GM23338 (cell line): ENCODE results near the gene RHBDD1. TPM values are rescaled to one million over a fixed set of nuclear protein-coding genes. Genes with fewer than 3 reads are reported as not detected.

Source experiments
- ATAC-seq: fragments of 200-7000 bp; cut with Tn5 transposase; 3 replicates; pipeline ENCODE4 v1.9.1; 2020
- DNase-seq: peaks from one replicate; pipeline ENCODE4 v3.0.0-alpha.2; 2015; ENCODE audit warnings: low spot score
- H2AFZ ChIP-seq: fragments of 200-600 bp; sonication (generic); 2 replicates; pipeline ENCODE4 v1.8.0; 2016; ENCODE audit warnings: antibody characterized with exemption, mild to moderate bottlenecking, moderate library complexity
- H3F3A ChIP-seq: fragments of 200-600 bp; sonication (generic); replicated peaks from 2 replicates; pipeline ENCODE4 v1.8.0; 2017; ENCODE audit warnings: antibody characterized with exemption, mixed run types, low read depth
- H3K27ac ChIP-seq: fragments of 200-600 bp; sonication (generic); 2 replicates; pipeline ENCODE4 v1.6.1; 2016; ENCODE audit warnings: low read depth
- H3K27me3 ChIP-seq: fragments of 200-600 bp; sonication (generic); 2 replicates; pipeline ENCODE4 v1.8.0; 2016; ENCODE audit warnings: mild to moderate bottlenecking, mixed run types, moderate library complexity; ENCODE audit not compliant: insufficient read depth
- H3K36me3 ChIP-seq: fragments of 200-600 bp; sonication (generic); 2 replicates; pipeline ENCODE4 v1.8.0; 2016; ENCODE audit warnings: mild to moderate bottlenecking; ENCODE audit not compliant: insufficient read depth
- H3K4me1 ChIP-seq: fragments of 200-600 bp; sonication (generic); 2 replicates; pipeline ENCODE4 v1.8.0; 2016; ENCODE audit warnings: mild to moderate bottlenecking, moderate library complexity; ENCODE audit not compliant: insufficient read depth
- H3K4me2 ChIP-seq: fragments of 200-600 bp; sonication (generic); 2 replicates; pipeline ENCODE4 v1.7.1; 2017; ENCODE audit warnings: mixed run types
- H3K4me3 ChIP-seq: fragments of 200-600 bp; sonication (generic); 2 replicates; pipeline ENCODE4 v1.6.1; 2016; ENCODE audit warnings: mixed run types
- H3K79me2 ChIP-seq: fragments of 200-600 bp; sonication (generic); replicated peaks from 2 replicates; pipeline ENCODE4 v1.8.0; 2017; ENCODE audit warnings: mild to moderate bottlenecking; ENCODE audit not compliant: insufficient read depth
- H3K9me2 ChIP-seq: fragments of 200-600 bp; sonication (generic); 2 replicates; pipeline ENCODE4 v1.8.0; 2017; ENCODE audit not compliant: insufficient read depth
- H4K20me1 ChIP-seq: fragments of 200-600 bp; sonication (generic); replicated peaks from 2 replicates; pipeline ENCODE4 v1.8.0; 2017; ENCODE audit warnings: mild to moderate bottlenecking; ENCODE audit not compliant: insufficient read depth
- H3K27ac Mint-ChIP-seq: 2 replicates; pipeline ENCODE4 v1.8.0; 2020; ENCODE audit warnings: inconsistent platforms, mild to moderate bottlenecking, moderate library complexity, mixed read lengths
- H3K27me3 Mint-ChIP-seq: 3 replicates; pipeline ENCODE4 v1.8.0; 2022; ENCODE audit warnings: low read depth, mild to moderate bottlenecking, moderate library complexity, mixed read lengths, inconsistent platforms; ENCODE audit not compliant: insufficient read depth, poor library complexity
- H3K36me3 Mint-ChIP-seq: 3 replicates; pipeline ENCODE4 v1.8.0; 2021; ENCODE audit warnings: low read depth, mild to moderate bottlenecking, inconsistent platforms, moderate library complexity, mixed read lengths
- H3K4me1 Mint-ChIP-seq: 3 replicates; pipeline ENCODE4 v1.8.0; 2020; ENCODE audit warnings: mild to moderate bottlenecking, inconsistent platforms, mixed read lengths
- H3K4me3 Mint-ChIP-seq: 3 replicates; pipeline ENCODE4 v1.8.0; 2021; ENCODE audit warnings: moderate library complexity, mild to moderate bottlenecking, inconsistent platforms, mixed read lengths
- H3K9me3 Mint-ChIP-seq: 3 replicates; pipeline ENCODE4 v1.8.0; 2020; ENCODE audit warnings: moderate library complexity, mild to moderate bottlenecking, inconsistent platforms, mixed read lengths
- JUNB ChIP-seq: IDR thresholded peaks from one replicate; pipeline ENCODE4 v1.6.1; 2016; ENCODE audit warnings: antibody characterized with exemption; ENCODE audit not compliant: unreplicated experiment
- NANOG ChIP-seq: IDR thresholded peaks from 2 replicates; pipeline ENCODE4 v1.6.1; 2016; ENCODE audit warnings: antibody characterized with exemption, borderline replicate concordance
- STAT1 ChIP-seq: IDR thresholded peaks from one replicate; pipeline ENCODE4 v1.6.1; 2016; ENCODE audit warnings: antibody characterized with exemption; ENCODE audit not compliant: unreplicated experiment
- ZNF331 ChIP-seq: fragments of 250-450 bp; sonication (Bioruptor Pico); IDR thresholded peaks from 2 replicates; pipeline ENCODE4 v1.5.0; 2020; ENCODE audit warnings: low read depth, mild to moderate bottlenecking, moderate library complexity
- polyA plus RNA-seq: library from polyadenylated mRNA; unstranded; fragments of >200 nt; fragmentation: Nextera tagmentation; extraction: Ambion mirVana; gene quantifications from 2 replicates; pipeline ENCODE4 v1.2.1, GENCODE V29; 2016
- total RNA-seq: library from RNA; depleted of rRNA; stranded (reverse); fragments of >200 nt; shearing (Covaris generic); gene quantifications from 2 replicates; pipeline ENCODE4 v1.2.3, GENCODE V29; 2014
- TF ChIP-seq, protein P1 (sequence below): fragments of 250-450 bp; sonication (Bioruptor Pico); IDR thresholded peaks from 2 replicates; pipeline ENCODE4 v1.5.0; 2020; ENCODE audit warnings: mild to moderate bottlenecking, moderate library complexity
- TF ChIP-seq, protein P2 (sequence below): IDR thresholded peaks from one replicate; pipeline ENCODE4 v1.6.1; 2018; ENCODE audit warnings: antibody characterized with exemption; ENCODE audit not compliant: unreplicated experiment

The RHBDD1 gene
- total and polyA plus RNA-seq, 2 experiments from 2014 or later, result 7.3 to 13.0 TPM

DNA sequence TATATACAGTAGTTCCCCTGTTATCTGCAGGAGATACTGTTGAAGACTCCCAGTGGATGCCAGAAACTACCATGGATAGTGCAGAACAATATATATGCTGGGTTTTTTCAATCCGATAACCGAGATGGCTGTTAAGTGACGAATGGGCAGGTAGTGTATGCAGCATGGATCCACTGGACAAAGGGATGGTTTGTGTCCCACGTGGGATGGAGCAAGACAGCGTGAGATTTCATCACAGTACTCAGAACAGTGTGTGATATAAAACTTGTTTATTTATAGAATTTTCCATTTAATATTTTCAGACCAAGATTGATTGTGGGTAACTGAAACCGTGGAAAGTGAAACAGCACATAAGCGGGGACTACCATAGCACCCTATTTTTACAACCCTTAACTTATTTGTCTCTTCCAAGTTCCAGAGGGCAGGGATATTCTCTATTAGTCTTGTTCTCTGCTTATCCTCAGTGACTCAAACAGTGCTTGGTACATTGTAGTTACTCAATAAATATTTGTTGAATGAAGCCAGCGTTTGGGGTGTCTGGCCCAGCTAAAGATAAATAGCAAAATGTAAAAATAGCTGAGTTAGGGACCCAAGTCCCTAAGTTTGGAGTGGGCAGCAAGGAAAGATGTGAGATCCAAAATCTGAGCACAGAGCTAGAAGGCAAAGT, 50.0 kb downstream of the RHBDD1 start:
- Mint-ChIP-seq H3K4me1 (no peaks in the 10 kb centered on the region), H3K4me3 (no peak overlapping the region), H3K27me3 (no peaks in the 10 kb centered on the region), H3K9me3 (no peaks in the 10 kb centered on the region), H3K36me3 (0 out of 3 replicates have a peak, but pooled peaks cover 4% of the 10 kb centered on the region), H3K27ac (no peak overlapping the region; the same call in 1 of the 2 replicates)
- no peaks in the 10 kb centered on the region for H3K9me2 ChIP-seq
- H3K36me3 ChIP-seq, result no peaks in the 10 kb centered on the region
- no peaks in the 10 kb centered on the region for H4K20me1 ChIP-seq
- no peak overlapping the region for H3K4me2 ChIP-seq
- no peak for ATAC-seq
- no peak overlapping the region for H3K4me3 ChIP-seq
- H3K4me1 ChIP-seq, result no peaks in the 10 kb centered on the region
- H3K27ac ChIP-seq, result no peak overlapping the region
- H2AFZ ChIP-seq, result no peak overlapping the region
- no peaks in the 10 kb centered on the region for H3K27me3 ChIP-seq
- TF ChIP-seq NANOG (no peak), JUNB (no peak), STAT1 (no peak), ZNF331 (CRISPR knock-in tag) (no peak)
- TF ChIP-seq, protein P1, sequence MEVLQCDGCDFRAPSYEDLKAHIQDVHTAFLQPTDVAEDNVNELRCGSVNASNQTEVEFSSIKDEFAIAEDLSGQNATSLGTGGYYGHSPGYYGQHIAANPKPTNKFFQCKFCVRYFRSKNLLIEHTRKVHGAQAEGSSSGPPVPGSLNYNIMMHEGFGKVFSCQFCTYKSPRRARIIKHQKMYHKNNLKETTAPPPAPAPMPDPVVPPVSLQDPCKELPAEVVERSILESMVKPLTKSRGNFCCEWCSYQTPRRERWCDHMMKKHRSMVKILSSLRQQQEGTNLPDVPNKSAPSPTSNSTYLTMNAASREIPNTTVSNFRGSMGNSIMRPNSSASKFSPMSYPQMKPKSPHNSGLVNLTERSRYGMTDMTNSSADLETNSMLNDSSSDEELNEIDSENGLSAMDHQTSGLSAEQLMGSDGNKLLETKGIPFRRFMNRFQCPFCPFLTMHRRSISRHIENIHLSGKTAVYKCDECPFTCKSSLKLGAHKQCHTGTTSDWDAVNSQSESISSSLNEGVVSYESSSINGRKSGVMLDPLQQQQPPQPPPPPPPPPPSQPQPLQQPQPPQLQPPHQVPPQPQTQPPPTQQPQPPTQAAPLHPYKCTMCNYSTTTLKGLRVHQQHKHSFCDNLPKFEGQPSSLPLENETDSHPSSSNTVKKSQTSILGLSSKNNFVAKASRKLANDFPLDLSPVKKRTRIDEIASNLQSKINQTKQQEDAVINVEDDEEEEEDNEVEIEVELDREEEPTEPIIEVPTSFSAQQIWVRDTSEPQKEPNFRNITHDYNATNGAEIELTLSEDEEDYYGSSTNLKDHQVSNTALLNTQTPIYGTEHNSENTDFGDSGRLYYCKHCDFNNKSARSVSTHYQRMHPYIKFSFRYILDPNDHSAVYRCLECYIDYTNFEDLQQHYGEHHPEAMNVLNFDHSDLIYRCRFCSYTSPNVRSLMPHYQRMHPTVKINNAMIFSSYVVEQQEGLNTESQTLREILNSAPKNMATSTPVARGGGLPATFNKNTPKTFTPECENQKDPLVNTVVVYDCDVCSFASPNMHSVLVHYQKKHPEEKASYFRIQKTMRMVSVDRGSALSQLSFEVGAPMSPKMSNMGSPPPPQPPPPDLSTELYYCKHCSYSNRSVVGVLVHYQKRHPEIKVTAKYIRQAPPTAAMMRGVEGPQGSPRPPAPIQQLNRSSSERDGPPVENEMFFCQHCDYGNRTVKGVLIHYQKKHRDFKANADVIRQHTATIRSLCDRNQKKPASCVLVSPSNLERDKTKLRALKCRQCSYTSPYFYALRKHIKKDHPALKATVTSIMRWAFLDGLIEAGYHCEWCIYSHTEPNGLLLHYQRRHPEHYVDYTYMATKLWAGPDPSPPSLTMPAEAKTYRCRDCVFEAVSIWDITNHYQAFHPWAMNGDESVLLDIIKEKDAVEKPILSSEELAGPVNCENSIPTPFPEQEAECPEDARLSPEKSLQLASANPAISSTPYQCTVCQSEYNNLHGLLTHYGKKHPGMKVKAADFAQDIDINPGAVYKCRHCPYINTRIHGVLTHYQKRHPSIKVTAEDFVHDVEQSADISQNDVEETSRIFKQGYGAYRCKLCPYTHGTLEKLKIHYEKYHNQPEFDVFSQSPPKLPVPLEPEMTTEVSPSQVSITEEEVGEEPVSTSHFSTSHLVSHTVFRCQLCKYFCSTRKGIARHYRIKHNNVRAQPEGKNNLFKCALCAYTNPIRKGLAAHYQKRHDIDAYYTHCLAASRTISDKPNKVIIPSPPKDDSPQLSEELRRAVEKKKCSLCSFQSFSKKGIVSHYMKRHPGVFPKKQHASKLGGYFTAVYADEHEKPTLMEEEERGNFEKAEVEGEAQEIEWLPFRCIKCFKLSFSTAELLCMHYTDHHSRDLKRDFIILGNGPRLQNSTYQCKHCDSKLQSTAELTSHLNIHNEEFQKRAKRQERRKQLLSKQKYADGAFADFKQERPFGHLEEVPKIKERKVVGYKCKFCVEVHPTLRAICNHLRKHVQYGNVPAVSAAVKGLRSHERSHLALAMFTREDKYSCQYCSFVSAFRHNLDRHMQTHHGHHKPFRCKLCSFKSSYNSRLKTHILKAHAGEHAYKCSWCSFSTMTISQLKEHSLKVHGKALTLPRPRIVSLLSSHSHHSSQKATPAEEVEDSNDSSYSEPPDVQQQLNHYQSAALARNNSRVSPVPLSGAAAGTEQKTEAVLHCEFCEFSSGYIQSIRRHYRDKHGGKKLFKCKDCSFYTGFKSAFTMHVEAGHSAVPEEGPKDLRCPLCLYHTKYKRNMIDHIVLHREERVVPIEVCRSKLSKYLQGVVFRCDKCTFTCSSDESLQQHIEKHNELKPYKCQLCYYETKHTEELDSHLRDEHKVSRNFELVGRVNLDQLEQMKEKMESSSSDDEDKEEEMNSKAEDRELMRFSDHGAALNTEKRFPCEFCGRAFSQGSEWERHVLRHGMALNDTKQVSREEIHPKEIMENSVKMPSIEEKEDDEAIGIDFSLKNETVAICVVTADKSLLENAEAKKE, result no peak
- TF ChIP-seq, protein P2, sequence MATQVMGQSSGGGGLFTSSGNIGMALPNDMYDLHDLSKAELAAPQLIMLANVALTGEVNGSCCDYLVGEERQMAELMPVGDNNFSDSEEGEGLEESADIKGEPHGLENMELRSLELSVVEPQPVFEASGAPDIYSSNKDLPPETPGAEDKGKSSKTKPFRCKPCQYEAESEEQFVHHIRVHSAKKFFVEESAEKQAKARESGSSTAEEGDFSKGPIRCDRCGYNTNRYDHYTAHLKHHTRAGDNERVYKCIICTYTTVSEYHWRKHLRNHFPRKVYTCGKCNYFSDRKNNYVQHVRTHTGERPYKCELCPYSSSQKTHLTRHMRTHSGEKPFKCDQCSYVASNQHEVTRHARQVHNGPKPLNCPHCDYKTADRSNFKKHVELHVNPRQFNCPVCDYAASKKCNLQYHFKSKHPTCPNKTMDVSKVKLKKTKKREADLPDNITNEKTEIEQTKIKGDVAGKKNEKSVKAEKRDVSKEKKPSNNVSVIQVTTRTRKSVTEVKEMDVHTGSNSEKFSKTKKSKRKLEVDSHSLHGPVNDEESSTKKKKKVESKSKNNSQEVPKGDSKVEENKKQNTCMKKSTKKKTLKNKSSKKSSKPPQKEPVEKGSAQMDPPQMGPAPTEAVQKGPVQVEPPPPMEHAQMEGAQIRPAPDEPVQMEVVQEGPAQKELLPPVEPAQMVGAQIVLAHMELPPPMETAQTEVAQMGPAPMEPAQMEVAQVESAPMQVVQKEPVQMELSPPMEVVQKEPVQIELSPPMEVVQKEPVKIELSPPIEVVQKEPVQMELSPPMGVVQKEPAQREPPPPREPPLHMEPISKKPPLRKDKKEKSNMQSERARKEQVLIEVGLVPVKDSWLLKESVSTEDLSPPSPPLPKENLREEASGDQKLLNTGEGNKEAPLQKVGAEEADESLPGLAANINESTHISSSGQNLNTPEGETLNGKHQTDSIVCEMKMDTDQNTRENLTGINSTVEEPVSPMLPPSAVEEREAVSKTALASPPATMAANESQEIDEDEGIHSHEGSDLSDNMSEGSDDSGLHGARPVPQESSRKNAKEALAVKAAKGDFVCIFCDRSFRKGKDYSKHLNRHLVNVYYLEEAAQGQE, result no peak
- DNase-seq, result no peak
- no peaks in the 10 kb centered on the region for H3K79me2 ChIP-seq
- no peaks in the 10 kb centered on the region for H3F3A ChIP-seq
